Activated naive CD4-positive, alpha-beta T cell treated with anti-CD3 and anti-CD28 coated beads for 36 hours (primary cell): Measurements from ENCODE around the gene SMAP1. TPM values are rescaled to one million over a fixed set of nuclear protein-coding genes. Genes with fewer than 3 reads are reported as not detected.

Experiments used
- CTCF ChIA-PET: fragments of 350-600 bp; sonication (Branson Sonifier 250); formaldehyde crosslinking; loops from one replicate; lab custom pipeline; 2021; ENCODE audit warnings: antibody characterized with exemption; lab: Charles Lee
- DNase-seq: peaks from one replicate; pipeline ENCODE4 v3.0.0-alpha.2; 2020
- H3K27ac Mint-ChIP-seq: one replicate; pipeline ENCODE4 v1.8.0; 2021; ENCODE audit warnings: mild to moderate bottlenecking, mixed read lengths
- H3K27me3 Mint-ChIP-seq: one replicate; pipeline ENCODE4 v1.8.0; 2021; ENCODE audit warnings: low read depth, mixed read lengths
- H3K36me3 Mint-ChIP-seq: one replicate; pipeline ENCODE4 v1.8.0; 2021; ENCODE audit warnings: low read depth, mixed read lengths
- H3K4me1 Mint-ChIP-seq: one replicate; pipeline ENCODE4 v1.8.0; 2021; ENCODE audit warnings: low read depth, mixed read lengths
- H3K4me3 Mint-ChIP-seq: one replicate; pipeline ENCODE4 v1.8.0; 2021; ENCODE audit warnings: mild to moderate bottlenecking, moderate library complexity, mixed read lengths
- H3K9me3 Mint-ChIP-seq: one replicate; pipeline ENCODE4 v1.8.0; 2021; ENCODE audit warnings: mixed read lengths
- intact Hi-C: fragments of 100-400 bp; cut with micrococcal nuclease; formaldehyde crosslinking; loops from one replicate; pipeline ENCODE4 v1.15.1; 2023
- total RNA-seq, 2 experiments: library from RNA; stranded (reverse); gene quantifications; one replicate each; pipeline ENCODE4 v1.2.3, GENCODE V29; 2021

Gene SMAP1
- total RNA-seq, 2 experiments from 2014 or later, result 15.8 to 16.1 TPM

GRCh38 chr6:70663881-70664466 lies 3.7 kb upstream of the SMAP1 start:
- Mint-ChIP-seq H3K9me3 (no peaks in the 10 kb centered on the region), H3K27ac (no peak overlapping the region), H3K4me3 (no peak overlapping the region), H3K36me3 (no peaks in the 10 kb centered on the region), H3K4me1 (peaks cover 17% of the 10 kb centered on the region), H3K27me3 (no peaks in the 10 kb centered on the region)
- no peak for DNase-seq
- CTCF ChIA-PET, result interaction anchor here (1.2 to 2.7 kb wide), 3 partner anchors 11 to 96 kb away, joined by 3 to 17 read pairs (median 6); no protein-coding TSS in a partner anchor
- intact Hi-C loops, result no loop called here

DNA sequence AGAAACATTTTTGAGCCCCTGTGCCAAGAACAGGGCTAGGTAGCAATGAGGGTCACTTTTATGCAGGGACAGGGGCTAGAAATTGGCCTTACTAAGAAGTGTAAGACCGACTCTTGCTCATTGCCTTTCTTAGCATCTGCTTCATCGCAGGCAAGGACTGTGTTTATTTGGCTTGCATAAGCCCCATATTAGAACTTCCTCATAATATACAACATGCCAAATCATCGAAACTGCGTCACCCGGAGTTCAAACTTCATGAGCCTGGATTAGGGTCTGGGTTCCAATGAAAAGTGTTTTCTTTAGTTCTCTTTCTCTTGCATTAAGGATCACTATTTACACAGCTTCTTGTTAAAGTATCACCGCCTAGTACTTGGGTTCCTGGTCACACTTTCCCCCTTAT lies 977 bp upstream of the SMAP1 start:
- CTCF ChIA-PET, result interaction anchor here (0.6 kb wide), 1 partner anchor 215 kb away, joined by 3 read pairs; no protein-coding TSS in a partner anchor
- H3K27ac Mint-ChIP-seq, result peak overlapping the region; percentile 93
- peak overlapping the region; percentile 90 for H3K4me3 Mint-ChIP-seq
- intact Hi-C loops, result loop anchor here (1.0 to 5.0 kb wide), 5 partner anchors 15 to 869 kb away; partner anchors contain the start of genes FAM135A, LMBRD1, OGFRL1 and SDHAF4
- H3K4me1 Mint-ChIP-seq, result peaks cover 40% of the 10 kb centered on the region
- H3K9me3 Mint-ChIP-seq, result no peaks in the 10 kb centered on the region
- H3K36me3 Mint-ChIP-seq, result no peaks in the 10 kb centered on the region
- no peaks in the 10 kb centered on the region for H3K27me3 Mint-ChIP-seq
- DNase-seq, result no peak

DNA sequence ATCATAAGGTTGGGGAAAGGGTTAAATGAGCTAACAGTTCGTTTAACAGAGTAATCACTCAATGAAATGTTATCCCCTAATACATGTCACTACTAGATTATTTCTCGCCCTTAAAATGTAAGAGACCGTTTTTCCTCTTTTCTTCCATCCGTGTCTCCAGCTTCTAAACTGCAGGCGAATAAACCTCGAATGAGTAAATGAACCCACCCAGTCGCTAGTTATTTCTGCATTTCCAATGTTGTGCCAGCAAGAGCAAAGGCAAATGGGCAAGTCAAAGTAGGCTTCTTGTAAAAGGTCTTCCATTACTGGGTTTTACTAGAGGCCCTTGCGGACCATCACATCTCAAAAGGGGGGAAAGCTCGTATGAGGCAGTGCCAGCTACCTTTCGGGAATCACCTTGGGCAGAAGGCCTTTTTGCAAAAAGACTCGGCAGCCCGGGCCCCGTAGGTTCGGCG lies 400 bp upstream of the SMAP1 start:
- Mint-ChIP-seq H3K4me3 (peak overlapping the region; percentile 90), H3K36me3 (no peaks in the 10 kb centered on the region), H3K27ac (peak overlapping the region; percentile 93), H3K4me1 (peaks cover 45% of the 10 kb centered on the region), H3K27me3 (no peaks in the 10 kb centered on the region), H3K9me3 (no peaks in the 10 kb centered on the region)
- CTCF ChIA-PET, result interaction anchor here (0.6 to 1.5 kb wide), 3 partner anchors 10 to 51 kb away, joined by 3 to 4 read pairs (median 3); no protein-coding TSS in a partner anchor
- no peak for DNase-seq
- intact Hi-C loops, result loop anchor here (1.0 to 5.0 kb wide), 5 partner anchors 16 to 870 kb away; partner anchors contain the start of genes FAM135A, LMBRD1, OGFRL1 and SDHAF4

DNA sequence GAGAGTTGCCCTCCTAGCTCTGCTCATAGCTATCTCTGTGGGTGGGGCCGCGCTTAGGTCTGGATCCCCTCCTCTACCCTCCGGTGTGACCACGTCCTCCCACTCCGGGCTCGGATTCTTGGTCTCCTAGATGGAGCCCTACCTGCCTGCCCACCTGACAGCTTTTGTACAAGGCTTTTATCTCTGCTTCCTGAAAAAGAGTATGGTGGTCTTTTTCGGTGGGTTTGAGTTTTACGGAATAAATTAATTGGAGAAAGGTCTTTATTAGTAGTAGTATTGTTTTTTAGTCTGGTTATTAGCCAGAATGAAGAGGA lies 773 bp downstream of the SMAP1 start:
- H3K4me3 Mint-ChIP-seq, result peak overlapping the region; percentile 81
- peak overlapping the region; percentile 59 for H3K27ac Mint-ChIP-seq
- DNase-seq, result no peak
- H3K4me1 Mint-ChIP-seq, result peaks cover 56% of the 10 kb centered on the region
- H3K36me3 Mint-ChIP-seq, result no peaks in the 10 kb centered on the region
- CTCF ChIA-PET, result interaction anchor here (0.6 to 2.1 kb wide), 5 partner anchors 16 to 359 kb away, joined by 3 to 13 read pairs (median 3); no protein-coding TSS in a partner anchor
- H3K9me3 Mint-ChIP-seq, result no peaks in the 10 kb centered on the region
- intact Hi-C loops, result loop anchor here (5.0 kb wide), 2 partner anchors 619 to 871 kb away; partner anchors contain the start of genes LMBRD1 and OGFRL1
- no peaks in the 10 kb centered on the region for H3K27me3 Mint-ChIP-seq

DNA sequence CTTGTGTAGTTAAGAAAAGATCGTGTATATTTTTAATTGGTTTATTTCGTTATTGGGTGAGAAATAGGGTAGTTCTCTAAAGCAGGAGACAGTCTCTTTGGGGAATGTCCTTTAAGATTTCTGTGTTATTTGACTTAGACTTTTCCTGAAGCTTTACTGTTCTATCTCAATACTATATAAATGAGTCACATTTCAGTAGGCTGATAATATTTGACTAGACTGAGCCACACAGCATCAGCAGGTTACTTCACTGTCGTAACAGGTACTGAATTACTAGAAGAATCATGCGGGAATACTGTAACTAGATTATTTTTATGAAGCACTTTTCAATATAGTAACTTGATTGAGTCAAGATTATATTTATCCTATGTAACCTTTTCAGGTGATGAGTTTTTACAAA lies 1.4 kb downstream of the SMAP1 start:
- DNase-seq, result peak; percentile 28
- Mint-ChIP-seq H3K4me1 (peaks cover 63% of the 10 kb centered on the region), H3K27me3 (no peaks in the 10 kb centered on the region), H3K27ac (no peak overlapping the region), H3K4me3 (peak overlapping the region; percentile 81), H3K36me3 (no peaks in the 10 kb centered on the region), H3K9me3 (no peaks in the 10 kb centered on the region)
- CTCF ChIA-PET, result interaction anchor here (0.8 to 2.1 kb wide), 3 partner anchors 16 to 299 kb away, joined by 4 to 13 read pairs (median 4); no protein-coding TSS in a partner anchor
- intact Hi-C loops, result loop anchor here (1.0 to 5.0 kb wide), 3 partner anchors 16 to 872 kb away; partner anchors contain the start of genes LMBRD1 and OGFRL1

- no peak overlapping the region for H3K27ac Mint-ChIP-seq
- H3K27me3 Mint-ChIP-seq, result no peaks in the 10 kb centered on the region
- intact Hi-C loops, result no loop called here
- H3K36me3 Mint-ChIP-seq, result no peaks in the 10 kb centered on the region
- H3K9me3 Mint-ChIP-seq, result no peaks in the 10 kb centered on the region
- CTCF ChIA-PET, result interaction anchor here (0.9 to 2.4 kb wide), 5 partner anchors 12 to 211 kb away, joined by 3 to 13 read pairs (median 4); no protein-coding TSS in a partner anchor
- DNase-seq, result no peak
- H3K4me1 Mint-ChIP-seq, result peaks cover 64% of the 10 kb centered on the region
- no peak overlapping the region for H3K4me3 Mint-ChIP-seq
Measured at GRCh38 chr6:70672549-70672948, 4.9 kb downstream of the SMAP1 start.

DNA sequence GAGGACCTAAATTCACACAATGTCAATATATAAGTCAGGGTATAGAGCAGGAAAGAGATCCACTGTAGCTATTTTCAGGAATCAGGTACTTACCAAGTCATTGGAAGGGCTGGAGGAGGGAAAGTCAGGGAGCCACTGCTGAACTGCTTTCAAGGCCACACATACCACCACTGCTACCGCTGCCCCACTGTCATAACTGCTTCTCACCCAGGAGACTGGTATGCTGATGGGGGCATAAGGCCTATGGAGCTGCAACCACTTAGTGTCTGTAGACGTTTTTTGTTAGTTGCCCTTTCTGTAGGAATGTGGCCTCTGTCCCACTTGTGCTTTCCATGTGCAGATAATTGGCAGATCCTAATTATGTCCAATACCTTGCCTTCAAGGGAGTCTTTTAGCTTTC lies 5.4 kb downstream of the SMAP1 start:
- Mint-ChIP-seq H3K27me3 (no peaks in the 10 kb centered on the region), H3K27ac (no peak overlapping the region), H3K9me3 (no peaks in the 10 kb centered on the region), H3K4me1 (peaks cover 64% of the 10 kb centered on the region), H3K4me3 (no peak overlapping the region), H3K36me3 (no peaks in the 10 kb centered on the region)
- CTCF ChIA-PET, result interaction anchor here (1.0 to 2.4 kb wide), 3 partner anchors 12 to 34 kb away, joined by 4 to 13 read pairs (median 5); no protein-coding TSS in a partner anchor
- intact Hi-C loops, result no loop called here
- DNase-seq, result no peak

DNA sequence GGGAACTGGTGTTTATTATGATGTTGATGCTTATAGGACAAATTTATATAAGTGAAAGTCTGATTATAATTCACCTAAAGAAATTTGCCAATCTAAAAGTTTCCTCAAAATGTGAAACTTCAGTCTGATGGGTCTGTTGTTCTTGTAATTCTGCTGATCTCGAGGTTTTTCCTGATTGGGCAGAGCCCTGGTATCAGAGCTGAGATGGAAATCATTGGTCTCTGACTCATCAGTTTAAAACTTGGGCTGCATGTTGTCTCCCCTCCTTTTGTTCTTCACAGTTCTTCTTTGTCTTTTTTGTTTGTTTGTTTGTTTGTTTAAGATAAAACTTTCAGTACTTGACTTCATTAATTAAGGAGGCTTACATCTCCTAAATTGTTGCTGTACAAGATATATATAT lies 5.9 kb downstream of the SMAP1 start:
- no peaks in the 10 kb centered on the region for H3K36me3 Mint-ChIP-seq
- no peak overlapping the region for H3K27ac Mint-ChIP-seq
- H3K4me1 Mint-ChIP-seq, result peaks cover 62% of the 10 kb centered on the region
- no peak for DNase-seq
- H3K27me3 Mint-ChIP-seq, result no peaks in the 10 kb centered on the region
- no peaks in the 10 kb centered on the region for H3K9me3 Mint-ChIP-seq
- H3K4me3 Mint-ChIP-seq, result no peak overlapping the region
- intact Hi-C loops, result no loop called here
- CTCF ChIA-PET, result interaction anchor here (2.4 kb wide), 1 partner anchor 13 kb away, joined by 13 read pairs; no protein-coding TSS in a partner anchor

GRCh38 chr6:70675822-70676221 lies 8.1 kb downstream of the SMAP1 start:
- DNase-seq, result no peak
- CTCF ChIA-PET, result no interaction called here
- H3K27me3 Mint-ChIP-seq, result no peaks in the 10 kb centered on the region
- no peak overlapping the region for H3K27ac Mint-ChIP-seq
- H3K4me3 Mint-ChIP-seq, result no peak overlapping the region
- H3K36me3 Mint-ChIP-seq, result no peaks in the 10 kb centered on the region
- H3K4me1 Mint-ChIP-seq, result peaks cover 45% of the 10 kb centered on the region
- intact Hi-C loops, result no loop called here
- H3K9me3 Mint-ChIP-seq, result no peaks in the 10 kb centered on the region

GRCh38 chr6:70676821-70677220 lies 9.1 kb downstream of the SMAP1 start:
- Mint-ChIP-seq H3K4me3 (no peak overlapping the region), H3K27me3 (no peaks in the 10 kb centered on the region), H3K27ac (no peak overlapping the region), H3K36me3 (no peaks in the 10 kb centered on the region), H3K4me1 (peaks cover 39% of the 10 kb centered on the region), H3K9me3 (no peaks in the 10 kb centered on the region)
- intact Hi-C loops, result no loop called here
- CTCF ChIA-PET, result interaction anchor here (0.6 to 2.3 kb wide), 3 partner anchors 9 to 1203 kb away, joined by 4 to 12 read pairs (median 5); no protein-coding TSS in a partner anchor
- no peak for DNase-seq

DNA sequence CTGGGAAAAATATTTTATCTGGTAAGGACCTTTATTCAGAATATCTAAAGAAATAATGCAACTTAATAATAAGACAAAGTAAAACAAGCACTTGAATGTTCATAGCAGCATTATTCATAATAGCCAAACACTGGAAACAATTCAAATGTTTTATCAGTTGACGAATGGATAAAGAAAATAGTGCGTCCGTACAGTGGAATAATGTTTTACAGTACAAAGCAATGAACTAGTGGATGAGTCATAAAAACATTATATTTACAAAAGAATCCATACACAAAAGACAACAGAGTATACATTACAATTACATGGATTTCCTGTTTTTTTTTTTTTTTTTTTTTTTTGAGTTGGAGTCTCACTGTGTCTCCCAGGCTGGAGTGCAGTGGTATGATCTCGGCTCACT lies 12.7 kb downstream of the SMAP1 start:
- intact Hi-C loops, result no loop called here
- Mint-ChIP-seq H3K27ac (no peak overlapping the region), H3K4me3 (no peak overlapping the region), H3K4me1 (peaks cover 36% of the 10 kb centered on the region), H3K36me3 (no peaks in the 10 kb centered on the region), H3K9me3 (no peaks in the 10 kb centered on the region), H3K27me3 (no peaks in the 10 kb centered on the region)
- CTCF ChIA-PET, result no interaction called here
- DNase-seq, result no peak

DNA sequence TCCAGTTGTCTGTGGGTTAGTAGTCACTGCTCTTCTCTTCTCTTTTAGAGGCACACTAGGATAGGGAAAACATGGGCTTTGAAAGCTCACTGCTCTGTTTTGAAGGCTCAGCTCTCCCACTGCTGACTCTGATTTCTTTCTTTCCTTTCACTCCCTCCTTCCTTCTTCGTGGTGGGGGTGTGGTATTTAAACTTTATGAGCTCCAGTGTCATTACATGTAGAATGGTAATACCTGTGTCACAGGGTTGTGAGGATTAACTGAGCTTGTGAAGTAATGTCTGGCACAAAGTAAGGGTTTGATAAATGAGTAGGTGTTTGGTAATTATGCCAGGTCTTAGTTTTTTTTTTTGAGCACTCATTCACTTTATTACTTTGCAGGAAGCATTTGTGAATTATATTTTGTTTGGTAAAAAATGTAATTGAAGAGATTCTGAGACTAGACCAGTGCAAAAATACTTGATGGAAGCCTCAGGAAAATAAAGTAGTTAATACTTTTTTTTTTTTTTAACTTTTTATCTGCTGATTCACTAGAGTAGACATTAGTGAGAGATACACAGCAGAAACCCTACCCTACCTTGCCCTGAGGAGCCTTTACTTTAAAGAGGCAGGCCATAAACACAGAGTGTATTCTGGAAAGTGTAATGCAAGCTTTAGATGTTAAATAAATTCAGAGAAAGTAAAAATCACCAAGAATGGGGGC lies 17.3 kb downstream of the SMAP1 start:
- Mint-ChIP-seq H3K4me3 (no peak overlapping the region), H3K4me1 (peaks cover 46% of the 10 kb centered on the region), H3K36me3 (no peaks in the 10 kb centered on the region), H3K27me3 (no peaks in the 10 kb centered on the region), H3K27ac (no peak overlapping the region), H3K9me3 (no peaks in the 10 kb centered on the region)
- CTCF ChIA-PET, result interaction anchor here (0.7 to 3.5 kb wide), 12 partner anchors 12 to 543 kb away, joined by 3 to 24 read pairs (median 5); partner anchors contain the start of gene SMAP1
- DNase-seq, result no peak
- intact Hi-C loops, result loop anchor here (1.0 kb wide), 1 partner anchor 16 kb away; no protein-coding TSS in a partner anchor
